Ramos (cell line): Measurements from ENCODE around the gene RNF187.
"Not testable (repeated sequence)": the region's sequence is repeated elsewhere in the genome, so short reads cannot be mapped to it uniquely, and the experiment has no call there.

ENCODE experiments used
- in situ Hi-C: fragments of 300-500 bp; cut with MboI; formaldehyde crosslinking; loops from one replicate; pipeline ENCODE4 v1.14.3; 2022; ENCODE audit warnings: low sequenced_read_pairs; ENCODE audit not compliant: unreplicated experiment

The RNF187 gene

GRCh38 chr1:228483789-228484188 lies 3.4 kb upstream of the RNF187 start:
- in situ Hi-C loops: no loop called here

GRCh38 chr1:228486596-228487335 lies 416 bp upstream of the RNF187 start:
- in situ Hi-C loops: no loop called here

- in situ Hi-C loops: no loop called here
Measured at GRCh38 chr1:228488125-228488817, 1.1 kb downstream of the RNF187 start.

DNA sequence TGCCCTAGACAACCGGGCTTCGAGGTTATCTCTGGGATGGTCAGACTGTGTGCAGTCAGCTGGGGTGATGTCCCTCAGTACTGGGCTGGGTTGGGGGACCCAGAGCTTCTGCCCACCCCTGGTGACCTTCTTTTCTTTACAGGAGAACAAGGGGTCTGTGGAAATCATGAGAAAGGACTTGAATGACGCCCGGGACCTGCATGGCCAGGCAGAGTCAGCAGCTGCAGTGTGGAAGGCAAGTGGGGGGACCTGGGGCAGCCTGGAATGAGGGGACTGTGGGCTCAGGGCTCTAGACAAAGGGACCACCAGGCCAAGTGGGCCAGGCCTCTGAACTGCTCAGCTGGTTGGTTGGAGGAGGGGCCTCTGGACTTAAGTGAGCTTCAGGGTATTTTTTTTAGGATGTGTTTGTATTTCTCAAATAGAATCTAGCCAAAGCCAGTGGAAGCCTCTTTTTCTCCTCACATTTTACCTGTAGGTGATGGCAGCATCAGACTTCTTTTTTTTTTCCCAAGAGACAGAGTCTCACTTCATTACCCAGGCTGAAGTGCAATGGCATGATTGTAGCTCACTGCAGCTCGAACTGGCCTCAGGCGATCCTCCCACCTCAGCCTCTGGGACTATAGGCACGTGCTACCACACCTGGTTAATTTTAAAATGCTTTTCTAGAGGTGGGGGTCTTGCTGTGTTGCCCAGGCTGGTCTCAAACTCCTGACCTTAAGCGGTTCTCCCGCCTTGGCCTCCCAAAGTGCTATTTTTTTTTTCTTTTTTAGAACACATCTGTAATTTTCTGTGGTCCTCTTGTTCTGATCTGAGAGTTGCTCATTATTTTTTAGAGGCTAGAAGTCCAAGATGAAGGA lies 1.9 kb downstream of the RNF187 start:
- in situ Hi-C loops: no loop called here

- in situ Hi-C loops: no loop called here
Measured at GRCh38 chr1:228490120-228491078, 3.2 kb downstream of the RNF187 start.

- in situ Hi-C loops: no loop called here
Measured at GRCh38 chr1:228493141-228494043, 6.2 kb downstream of the RNF187 start.

DNA sequence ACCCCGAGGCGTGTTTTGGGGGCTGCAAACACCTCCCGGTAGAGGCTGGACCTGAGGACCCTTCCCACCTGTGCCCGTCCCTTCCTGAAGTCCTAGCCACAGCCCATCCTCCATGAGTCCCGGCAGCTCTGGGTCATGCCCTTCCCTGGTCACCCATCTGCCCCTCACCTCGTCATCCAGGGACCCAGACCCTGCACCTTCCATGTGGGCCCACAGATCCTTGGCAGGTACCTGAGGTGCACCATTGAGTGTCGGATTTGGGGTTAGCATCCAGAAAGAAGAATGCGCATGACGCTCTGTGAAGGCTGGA lies 6.8 kb downstream of the RNF187 start:
- in situ Hi-C loops: no loop called here

- in situ Hi-C loops: no loop called here
Measured at GRCh38 chr1:228494391-228494790, 7.2 kb downstream of the RNF187 start.

DNA sequence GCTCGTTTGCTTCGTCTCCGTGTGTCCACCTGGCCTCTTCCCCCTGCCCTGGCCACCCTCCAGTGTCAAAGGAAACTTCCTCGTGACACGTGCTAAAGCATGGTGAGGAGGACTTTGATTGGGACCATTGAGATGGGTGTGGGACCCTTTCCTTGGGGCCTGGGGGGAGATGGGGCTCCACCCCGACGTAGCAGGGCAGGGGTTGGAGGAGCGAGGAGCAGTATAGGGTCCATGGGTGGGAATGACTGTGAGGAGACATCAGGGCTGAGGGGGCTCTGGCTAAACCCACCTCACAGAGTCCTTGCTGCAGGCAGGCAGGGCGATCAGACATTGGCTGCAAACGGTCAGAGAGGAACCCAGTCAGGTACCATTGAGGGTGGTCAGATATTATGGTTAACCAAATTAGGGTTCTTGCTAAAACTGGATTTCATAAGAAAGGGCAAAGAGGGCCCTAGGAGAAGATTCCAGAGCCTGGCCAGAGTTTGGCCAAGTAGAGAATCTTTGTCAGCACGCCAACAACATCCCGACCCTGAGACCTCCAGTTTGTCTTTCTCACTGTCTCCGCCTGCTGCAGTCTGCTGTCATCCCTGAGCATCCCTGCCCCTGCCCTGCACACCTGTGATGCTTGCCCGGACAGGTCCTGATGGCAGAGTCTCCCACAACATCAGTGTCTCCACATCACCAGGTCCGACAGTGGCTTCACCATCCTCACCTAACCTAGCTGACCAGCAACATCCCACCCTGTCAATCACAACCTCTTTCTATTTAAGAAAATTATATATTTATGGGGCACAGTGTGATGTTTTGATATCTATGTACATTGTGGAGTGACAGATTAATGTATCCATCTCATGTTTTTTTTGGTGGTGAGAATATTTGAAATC lies 8.0 kb downstream of the RNF187 start:
- in situ Hi-C loops: no loop called here

- in situ Hi-C loops: no loop called here
Measured at GRCh38 chr1:228496084-228496483, 8.9 kb downstream of the RNF187 start.

DNA sequence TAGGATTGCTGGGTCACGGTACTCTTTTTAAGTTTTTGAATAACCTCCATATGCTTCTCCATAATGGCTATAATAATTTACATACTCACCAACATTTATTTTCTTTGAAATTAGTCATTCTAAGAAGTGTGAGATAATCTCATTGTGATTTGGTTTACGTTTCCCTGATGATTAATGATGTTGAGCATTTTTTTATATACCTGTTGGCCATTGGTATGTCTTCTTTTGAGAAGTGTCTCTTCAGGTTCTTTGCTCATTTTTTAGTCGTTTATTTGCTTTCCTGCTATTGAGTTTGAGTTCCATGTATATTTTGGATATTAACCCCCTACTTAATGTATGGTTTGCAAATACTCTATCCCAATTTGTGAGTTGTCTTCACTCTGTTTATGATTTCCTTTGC lies 9.3 kb downstream of the RNF187 start:
- in situ Hi-C loops: no loop called here

- in situ Hi-C loops: no loop called here
Measured at GRCh38 chr1:228497206-228497605, 10.0 kb downstream of the RNF187 start.

DNA sequence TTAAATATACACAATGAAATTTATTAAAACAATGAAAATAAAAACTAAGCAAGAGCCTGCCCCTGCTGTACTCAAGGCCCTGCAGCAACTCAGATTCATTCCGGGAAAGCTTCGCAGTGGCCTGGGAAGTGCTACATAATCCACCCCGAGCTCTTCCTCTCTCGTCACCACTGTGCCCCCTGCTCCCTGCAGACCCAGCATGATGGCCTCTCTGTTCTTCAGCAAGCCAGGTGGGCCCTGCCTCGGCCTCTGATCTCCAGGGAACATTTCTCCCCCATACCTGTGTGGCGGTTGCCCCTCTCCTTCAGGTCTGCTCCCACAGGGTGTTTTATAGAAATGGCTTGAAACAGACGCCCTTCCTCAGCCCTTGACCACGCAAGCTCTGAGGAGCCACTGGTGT lies 10.6 kb downstream of the RNF187 start:
- in situ Hi-C loops: no loop called here

DNA sequence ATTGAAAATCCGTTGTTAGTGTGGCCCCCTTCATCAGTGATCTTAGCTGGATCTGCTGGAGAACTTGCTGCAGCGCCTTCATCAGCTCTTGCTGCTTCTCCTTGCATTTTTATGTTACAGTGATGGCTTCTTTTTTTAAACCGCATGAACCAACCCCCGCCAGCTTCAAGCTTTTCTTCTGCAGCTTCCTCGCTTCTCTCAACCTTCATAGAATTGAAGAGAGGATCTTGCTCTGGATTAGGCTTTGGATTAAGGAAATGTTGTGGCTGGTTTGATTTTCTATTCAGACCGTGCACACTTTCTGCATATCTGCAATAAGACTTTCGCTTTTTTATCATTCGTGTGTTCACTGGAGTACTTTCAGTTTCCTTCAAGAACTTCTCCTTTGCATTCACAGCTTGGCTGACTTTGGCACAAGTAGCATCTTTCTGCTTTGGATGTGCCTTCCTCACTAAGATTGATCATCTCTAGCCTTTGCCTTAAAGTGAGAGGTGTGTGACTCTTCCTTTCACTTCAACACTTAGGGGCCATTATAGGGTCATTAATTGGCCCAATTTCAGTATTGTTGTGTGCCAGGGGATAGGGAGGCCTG lies 13.1 kb downstream of the RNF187 start:
- in situ Hi-C loops: no loop called here

GRCh38 chr1:228500901-228501871 lies 14.0 kb downstream of the RNF187 start:
- in situ Hi-C loops: no loop called here

- in situ Hi-C loops: no loop called here
Measured at GRCh38 chr1:228502522-228502921, 15.3 kb downstream of the RNF187 start.

DNA sequence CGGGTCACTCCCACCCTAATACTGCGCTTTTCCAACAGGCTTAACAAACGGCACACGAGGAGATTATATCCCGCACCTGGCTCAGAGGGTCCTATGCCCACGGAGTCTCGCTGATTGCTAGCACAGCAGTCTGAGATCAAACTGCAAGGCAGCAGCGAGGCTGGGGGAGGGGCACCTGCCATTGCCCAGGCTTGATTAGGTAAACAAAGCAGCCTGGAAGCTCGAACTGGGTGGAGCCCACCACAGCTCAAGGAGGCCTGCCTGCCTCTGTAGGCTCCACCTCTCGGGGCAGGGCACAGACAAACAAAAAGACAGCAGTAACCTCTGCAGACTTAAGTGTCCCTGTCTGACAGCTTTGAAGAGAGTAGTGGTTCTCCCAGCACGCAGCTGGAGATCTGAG lies 18.8 kb downstream of the RNF187 start:
- in situ Hi-C loops: not testable (repeated sequence)
